ENCODE results near the gene SCFD2.

GRCh38 chr4:53183754-53184153, 182.1 kb downstream of the SCFD2 start:
- TF ChIP-seq, protein P1, sequence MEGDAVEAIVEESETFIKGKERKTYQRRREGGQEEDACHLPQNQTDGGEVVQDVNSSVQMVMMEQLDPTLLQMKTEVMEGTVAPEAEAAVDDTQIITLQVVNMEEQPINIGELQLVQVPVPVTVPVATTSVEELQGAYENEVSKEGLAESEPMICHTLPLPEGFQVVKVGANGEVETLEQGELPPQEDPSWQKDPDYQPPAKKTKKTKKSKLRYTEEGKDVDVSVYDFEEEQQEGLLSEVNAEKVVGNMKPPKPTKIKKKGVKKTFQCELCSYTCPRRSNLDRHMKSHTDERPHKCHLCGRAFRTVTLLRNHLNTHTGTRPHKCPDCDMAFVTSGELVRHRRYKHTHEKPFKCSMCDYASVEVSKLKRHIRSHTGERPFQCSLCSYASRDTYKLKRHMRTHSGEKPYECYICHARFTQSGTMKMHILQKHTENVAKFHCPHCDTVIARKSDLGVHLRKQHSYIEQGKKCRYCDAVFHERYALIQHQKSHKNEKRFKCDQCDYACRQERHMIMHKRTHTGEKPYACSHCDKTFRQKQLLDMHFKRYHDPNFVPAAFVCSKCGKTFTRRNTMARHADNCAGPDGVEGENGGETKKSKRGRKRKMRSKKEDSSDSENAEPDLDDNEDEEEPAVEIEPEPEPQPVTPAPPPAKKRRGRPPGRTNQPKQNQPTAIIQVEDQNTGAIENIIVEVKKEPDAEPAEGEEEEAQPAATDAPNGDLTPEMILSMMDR (IDR thresholded peaks at IDR 0.05), result no peak
- TF ChIP-seq SMC3 (IDR thresholded peaks at IDR 0.05) (no peak), KDM5A (IDR thresholded peaks at IDR 0.05) (no peak), BHLHE40 (IDR thresholded peaks at IDR 0.05; ENCODE audit: low read depth, low read length) (no peak), REST (IDR thresholded peaks at IDR 0.05) (no peak), POLR2AphosphoS2 (conservative IDR thresholded peaks at IDR 0.05; ENCODE audit: low read length) (no peak), NFE2L2 (conservative IDR thresholded peaks at IDR 0.05; ENCODE audit: low read length) (no peak), RFX5 (IDR thresholded peaks at IDR 0.05) (no peak), FOSL2 (IDR thresholded peaks at IDR 0.05) (no peak), FOSL2 (CRISPR knock-in tag; IDR thresholded peaks at IDR 0.05) (no peak)
- TF ChIP-seq, protein P2, sequence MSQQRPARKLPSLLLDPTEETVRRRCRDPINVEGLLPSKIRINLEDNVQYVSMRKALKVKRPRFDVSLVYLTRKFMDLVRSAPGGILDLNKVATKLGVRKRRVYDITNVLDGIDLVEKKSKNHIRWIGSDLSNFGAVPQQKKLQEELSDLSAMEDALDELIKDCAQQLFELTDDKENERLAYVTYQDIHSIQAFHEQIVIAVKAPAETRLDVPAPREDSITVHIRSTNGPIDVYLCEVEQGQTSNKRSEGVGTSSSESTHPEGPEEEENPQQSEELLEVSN (IDR thresholded peaks at IDR 0.05; ENCODE audit: borderline replicate concordance, low read depth), result no peak
- TF ChIP-seq, protein P3, sequence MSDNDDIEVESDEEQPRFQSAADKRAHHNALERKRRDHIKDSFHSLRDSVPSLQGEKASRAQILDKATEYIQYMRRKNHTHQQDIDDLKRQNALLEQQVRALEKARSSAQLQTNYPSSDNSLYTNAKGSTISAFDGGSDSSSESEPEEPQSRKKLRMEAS (IDR thresholded peaks at IDR 0.05), result no peak
- TF ChIP-seq, protein P4, sequence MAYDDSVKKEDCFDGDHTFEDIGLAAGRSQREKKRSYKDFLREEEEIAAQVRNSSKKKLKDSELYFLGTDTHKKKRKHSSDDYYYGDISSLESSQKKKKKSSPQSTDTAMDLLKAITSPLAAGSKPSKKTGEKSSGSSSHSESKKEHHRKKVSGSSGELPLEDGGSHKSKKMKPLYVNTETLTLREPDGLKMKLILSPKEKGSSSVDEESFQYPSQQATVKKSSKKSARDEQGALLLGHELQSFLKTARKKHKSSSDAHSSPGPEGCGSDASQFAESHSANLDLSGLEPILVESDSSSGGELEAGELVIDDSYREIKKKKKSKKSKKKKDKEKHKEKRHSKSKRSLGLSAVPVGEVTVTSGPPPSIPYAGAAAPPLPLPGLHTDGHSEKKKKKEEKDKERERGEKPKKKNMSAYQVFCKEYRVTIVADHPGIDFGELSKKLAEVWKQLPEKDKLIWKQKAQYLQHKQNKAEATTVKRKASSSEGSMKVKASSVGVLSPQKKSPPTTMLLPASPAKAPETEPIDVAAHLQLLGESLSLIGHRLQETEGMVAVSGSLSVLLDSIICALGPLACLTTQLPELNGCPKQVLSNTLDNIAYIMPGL (CRISPR knock-in tag; IDR thresholded peaks at IDR 0.05; ENCODE audit: borderline replicate concordance), result no peak
